ENCODE results near the gene CNGA1.

Gene CNGA1

GRCh38 chr4:48016141-48017107, at the start of gene CNGA1, which contains the start of gene NIPAL1:
Gene CNGA1, minus strand, starts transcription at chr4:48016681. Its CDS starts 63,992 bp downstream, at chr4:47952689.
Gene NIPAL1, plus strand, starts transcription at chr4:48016772. Its CDS starts 68 bp downstream, at chr4:48016840.
- no peak for DNase-seq

GRCh38 chr4:48065587-48066052, 49.1 kb upstream of the CNGA1 start:
- DNase-seq = no peak

- DNase-seq = no peak
Observed at GRCh38 chr4:48064349-48064748, 47.9 kb upstream of the CNGA1 start.

- DNase-seq = no peak
Observed at GRCh38 chr4:48058617-48059530, 42.4 kb upstream of the CNGA1 start.

GRCh38 chr4:48051078-48051477, 34.6 kb upstream of the CNGA1 start:
- no peak for DNase-seq

- DNase-seq = no peak
Observed at GRCh38 chr4:48049483-48049882, 33.0 kb upstream of the CNGA1 start.

- no peak for DNase-seq
Observed at GRCh38 chr4:48047896-48048295, 31.4 kb upstream of the CNGA1 start.

GRCh38 chr4:48047421-48047844, 31.0 kb upstream of the CNGA1 start:
- DNase-seq = no peak

GRCh38 chr4:48046059-48046458, 29.6 kb upstream of the CNGA1 start:
- DNase-seq = no peak

GRCh38 chr4:48044298-48044697, 27.8 kb upstream of the CNGA1 start:
- DNase-seq = no peak

- DNase-seq = no peak
Observed at GRCh38 chr4:48043504-48043903, 27.0 kb upstream of the CNGA1 start.

GRCh38 chr4:48042979-48043461, 26.5 kb upstream of the CNGA1 start:
- DNase-seq = no peak

GRCh38 chr4:48041535-48042137, 25.2 kb upstream of the CNGA1 start:
- no peak for DNase-seq

GRCh38 chr4:48039561-48039960, 23.1 kb upstream of the CNGA1 start:
- DNase-seq = no peak

- no peak for DNase-seq
Observed at GRCh38 chr4:48038666-48039065, 22.2 kb upstream of the CNGA1 start.

- DNase-seq = no peak
Observed at GRCh38 chr4:48037117-48037462, 20.6 kb upstream of the CNGA1 start.

- no peak for DNase-seq
Observed at GRCh38 chr4:48035952-48036351, 19.5 kb upstream of the CNGA1 start.

- no peak for DNase-seq
Observed at GRCh38 chr4:48033825-48034413, 17.4 kb upstream of the CNGA1 start.

- no peak for DNase-seq
Observed at GRCh38 chr4:48033412-48033811, 16.9 kb upstream of the CNGA1 start.

- no peak for DNase-seq
Observed at GRCh38 chr4:48032721-48033120, 16.2 kb upstream of the CNGA1 start.

GRCh38 chr4:48031802-48032525, 15.5 kb upstream of the CNGA1 start:
- DNase-seq = no peak

GRCh38 chr4:48030470-48030869, 14.0 kb upstream of the CNGA1 start:
- DNase-seq = no peak
